ENCODE results near the gene PLCH2. TPM values are rescaled to one million over a fixed set of nuclear protein-coding genes. Genes with fewer than 3 reads are reported as not detected.

PLCH2 gene
- total and polyA plus RNA-seq, 2 donors (not counting 1 experiment from before 2014, with no cell fraction given), result 20.0 to 34.9 TPM

GRCh38 chr1:2506901-2507565, 30.9 kb downstream of the PLCH2 start:
- POLR2A ChIA-PET, result no interaction called here
- H3K27me3 Mint-ChIP-seq, result no peaks in the 10 kb centered on the region
- intact Hi-C loops (cut with micrococcal nuclease), result no loop called here
- no peak for ATAC-seq (ENCODE audit: low read depth)
- H3K4me1 ChIP-seq (ENCODE audit: control insufficient read depth in 2 of 2, insufficient read depth in 2 of 2, low read length in 2 of 2), result no peaks in the 10 kb centered on the region
- WGBS (ENCODE audit: insufficient coverage), result 76% methylated on average over 15 of the region's 15 CpGs
- peaks cover 2% of the 10 kb centered on the region for H3K4me1 Mint-ChIP-seq
- H2AFZ ChIP-seq (ENCODE audit: insufficient read depth, low read depth, low read length, poor library complexity, severe bottlenecking), result no peak overlapping the region
- TF ChIP-seq CTCF (IDR thresholded peaks at IDR 0.05) (no peak), EZH2 (IDR thresholded peaks at IDR 0.05; ENCODE audit: borderline replicate concordance, insufficient read depth, low read depth, low read length, poor library complexity, severe bottlenecking) (no peak)
- H4K20me1 ChIP-seq (ENCODE audit: control insufficient read depth, insufficient read depth, low read length, poor library complexity, severe bottlenecking), result peaks cover 42% of the 10 kb centered on the region
- no peak overlapping the region for H3K4me3 ChIP-seq (ENCODE audit: control extremely low read depth in 1 of 5, extremely low read depth in 1 of 5, insufficient read depth in 1 of 5, low read depth in 2 of 5, low read length in 4 of 5)
- no peak overlapping the region for H3K27ac Mint-ChIP-seq
- no peak for DNase-seq
- no peak overlapping the region for H3K4me2 ChIP-seq (replicated peaks; ENCODE audit: low read depth, low read length, poor library complexity, severe bottlenecking)
- H3K9me3 Mint-ChIP-seq (ENCODE audit: insufficient read depth), result no peaks in the 10 kb centered on the region
- H3K4me3 Mint-ChIP-seq, result no peak overlapping the region
- no peaks in the 10 kb centered on the region for H3K9me3 ChIP-seq (ENCODE audit: control extremely low read depth in 1 of 3, control insufficient read depth in 2 of 3, insufficient read depth in 1 of 3, low read length in 2 of 3)
- H3K27ac ChIP-seq (ENCODE audit: low read length in 2 of 2), result no peak overlapping the region
- H3K9ac ChIP-seq (ENCODE audit: low read length), result no peak overlapping the region
- CTCF ChIA-PET, result interaction anchor here (1.2 kb wide), 1 partner anchor 26 kb away, joined by 4 read pairs; no protein-coding TSS in a partner anchor
- H3K36me3 ChIP-seq (replicated peaks in 1 of 2; ENCODE audit: control extremely low read depth in 1 of 2, control insufficient read depth in 1 of 2, extremely low read depth in 1 of 2, insufficient read depth in 2 of 2, low read length in 1 of 2), result peaks cover 0 to 34% of the 10 kb centered on the region in 2 experiments
- no peaks in the 10 kb centered on the region for H3K27me3 ChIP-seq (replicated peaks in 1 of 4; ENCODE audit: control extremely low read depth in 1 of 4, control insufficient read depth in 3 of 4, insufficient read depth in 4 of 4, low read length in 3 of 4)
- H3K79me2 ChIP-seq (ENCODE audit: control insufficient read depth, insufficient read depth, low read length), result no peaks in the 10 kb centered on the region

GRCh38 chr1:2507744-2508155, 31.7 kb downstream of the PLCH2 start:
- CTCF ChIA-PET, result interaction anchor here (0.6 kb wide), 1 partner anchor 207 kb away, joined by 3 read pairs; no protein-coding TSS in a partner anchor
- no peak overlapping the region for H3K9ac ChIP-seq (ENCODE audit: low read length)
- no peaks in the 10 kb centered on the region for H3K9me3 ChIP-seq (ENCODE audit: control extremely low read depth in 1 of 3, control insufficient read depth in 2 of 3, insufficient read depth in 1 of 3, low read length in 2 of 3)
- no peak overlapping the region for H3K4me3 Mint-ChIP-seq
- peaks cover 2% of the 10 kb centered on the region for H3K4me1 Mint-ChIP-seq
- no peaks in the 10 kb centered on the region for H3K9me3 Mint-ChIP-seq (ENCODE audit: insufficient read depth)
- WGBS (ENCODE audit: insufficient coverage), result 79% methylated on average over 4 of the region's 6 CpGs
- H4K20me1 ChIP-seq (ENCODE audit: control insufficient read depth, insufficient read depth, low read length, poor library complexity, severe bottlenecking), result peaks cover 48% of the 10 kb centered on the region
- no peaks in the 10 kb centered on the region for H3K79me2 ChIP-seq (ENCODE audit: control insufficient read depth, insufficient read depth, low read length)
- DNase-seq, result no peak
- H3K27me3 ChIP-seq (replicated peaks in 1 of 4; ENCODE audit: control extremely low read depth in 1 of 4, control insufficient read depth in 3 of 4, insufficient read depth in 4 of 4, low read length in 3 of 4), result no peaks in the 10 kb centered on the region
- no peak for TF ChIP-seq EZH2 (IDR thresholded peaks at IDR 0.05; ENCODE audit: borderline replicate concordance, insufficient read depth, low read depth, low read length, poor library complexity, severe bottlenecking)
- TF ChIP-seq CTCF (IDR thresholded peaks at IDR 0.05), result no peak
- intact Hi-C loops (cut with micrococcal nuclease), result no loop called here
- POLR2A ChIA-PET, result interaction anchor here (1.1 kb wide), 1 partner anchor 19 kb away, joined by 3 read pairs; the partner anchor contains the start of gene PANK4
- no peak overlapping the region for H3K27ac Mint-ChIP-seq
- no peak overlapping the region for H3K4me2 ChIP-seq (replicated peaks; ENCODE audit: low read depth, low read length, poor library complexity, severe bottlenecking)
- H2AFZ ChIP-seq (ENCODE audit: insufficient read depth, low read depth, low read length, poor library complexity, severe bottlenecking), result no peak overlapping the region
- H3K36me3 ChIP-seq (replicated peaks in 1 of 2; ENCODE audit: control extremely low read depth in 1 of 2, control insufficient read depth in 1 of 2, extremely low read depth in 1 of 2, insufficient read depth in 2 of 2, low read length in 1 of 2), result peaks cover 0 to 41% of the 10 kb centered on the region in 2 experiments
- H3K27me3 Mint-ChIP-seq, result no peaks in the 10 kb centered on the region
- no peak for ATAC-seq (ENCODE audit: low read depth)
- H3K27ac ChIP-seq (ENCODE audit: low read length in 2 of 2), result no peak overlapping the region
- H3K4me3 ChIP-seq (ENCODE audit: control extremely low read depth in 1 of 5, extremely low read depth in 1 of 5, insufficient read depth in 1 of 5, low read depth in 2 of 5, low read length in 4 of 5), result no peak overlapping the region
- H3K4me1 ChIP-seq (ENCODE audit: control insufficient read depth in 2 of 2, insufficient read depth in 2 of 2, low read length in 2 of 2), result no peaks in the 10 kb centered on the region

Data from B cell (primary cell).